ENCODE results near the gene CREB1. TPM values are rescaled to one million over a fixed set of nuclear protein-coding genes. Genes with fewer than 3 reads are reported as not detected.

The CREB1 gene
- 16.4 to 32.4 TPM (median 26.5 TPM) in 5 replicates for total RNA-seq (2022; extraction: Qiagen RNA extraction; ENCODE audit: low read depth)

GRCh38 chr2:207529330-207530159, at the start of gene CREB1:
TSS of gene CREB1 (plus strand) at chr2:207529962. CDS start at chr2:207555636, 25,674 bp downstream.

DNA sequence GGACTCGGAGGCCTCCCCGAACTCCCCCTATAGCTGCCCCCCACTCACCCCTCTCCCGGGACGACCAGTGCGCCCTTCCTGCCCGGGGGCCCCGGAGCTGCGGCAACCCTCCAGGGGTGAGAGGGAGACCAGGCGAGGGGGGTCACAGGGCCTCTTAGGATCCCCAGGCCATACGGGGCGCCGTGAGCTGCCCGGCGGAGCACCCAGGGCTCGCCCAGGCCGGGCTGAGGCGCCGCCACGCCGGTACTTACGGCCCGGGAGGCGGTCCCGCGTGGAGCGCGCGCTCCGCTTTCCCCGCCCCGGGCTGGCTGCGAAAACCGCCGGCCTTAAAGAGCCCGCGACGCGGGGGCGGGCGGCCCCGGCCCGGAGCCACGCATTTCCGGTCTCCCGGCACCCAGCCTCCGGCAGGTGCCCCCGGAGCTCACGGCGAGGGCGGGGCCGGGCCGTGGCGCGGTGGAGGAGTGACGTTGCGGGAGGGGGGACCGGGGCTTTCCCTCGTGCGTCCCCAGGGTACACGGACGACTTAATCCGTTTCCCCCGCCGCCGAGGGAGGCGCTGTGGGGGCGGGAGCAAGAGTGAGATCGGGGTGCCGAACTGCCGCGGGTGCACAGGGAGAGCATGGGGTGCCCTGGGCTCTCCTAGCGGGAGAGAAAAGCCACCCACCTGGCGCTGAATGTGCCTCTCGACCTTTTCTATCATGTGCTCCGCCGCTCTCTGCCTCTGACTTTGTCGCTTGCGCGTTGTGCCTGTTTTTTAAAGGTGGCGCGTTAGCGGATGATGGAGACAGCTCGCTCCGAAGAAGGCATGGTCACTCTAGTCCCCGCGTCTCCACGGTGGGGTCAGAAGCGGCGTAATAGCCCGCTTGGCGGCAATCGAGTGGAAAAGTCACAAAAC, 95.5 kb downstream of the CREB1 start, which contains the start of gene METTL21A:
Gene METTL21A, minus strand, starts transcription at position 381 of the 894 bp plus-strand sequence. CDS start 1,019 bp downstream, outside the sequence.

Other genes with a start within 250 kb of the CREB1 start
- 23.1 to 29.1 TPM (median 26.4 TPM) in 5 replicates for gene METTL21A, start 95.4 kb downstream of the CREB1 start, total RNA-seq (2022; extraction: Qiagen RNA extraction; ENCODE audit: low read depth)
- gene CCNYL1, start 181.7 kb downstream of the CREB1 start, total RNA-seq (2022; extraction: Qiagen RNA extraction; ENCODE audit: low read depth) = 16.9 to 26.4 TPM (median 19.7 TPM) in 5 replicates
- 3.1 to 4.2 TPM (median 3.6 TPM) in 5 replicates for gene FZD5, start 239.9 kb downstream of the CREB1 start, total RNA-seq (2022; extraction: Qiagen RNA extraction; ENCODE audit: low read depth)